ENCODE measurements around the gene DHX8. TPM values are rescaled to one million over a fixed set of nuclear protein-coding genes. Genes with fewer than 3 reads are reported as not detected.

DHX8 gene
- total RNA-seq, 1 experiment from 2014 or later: 53.5 TPM

DNA sequence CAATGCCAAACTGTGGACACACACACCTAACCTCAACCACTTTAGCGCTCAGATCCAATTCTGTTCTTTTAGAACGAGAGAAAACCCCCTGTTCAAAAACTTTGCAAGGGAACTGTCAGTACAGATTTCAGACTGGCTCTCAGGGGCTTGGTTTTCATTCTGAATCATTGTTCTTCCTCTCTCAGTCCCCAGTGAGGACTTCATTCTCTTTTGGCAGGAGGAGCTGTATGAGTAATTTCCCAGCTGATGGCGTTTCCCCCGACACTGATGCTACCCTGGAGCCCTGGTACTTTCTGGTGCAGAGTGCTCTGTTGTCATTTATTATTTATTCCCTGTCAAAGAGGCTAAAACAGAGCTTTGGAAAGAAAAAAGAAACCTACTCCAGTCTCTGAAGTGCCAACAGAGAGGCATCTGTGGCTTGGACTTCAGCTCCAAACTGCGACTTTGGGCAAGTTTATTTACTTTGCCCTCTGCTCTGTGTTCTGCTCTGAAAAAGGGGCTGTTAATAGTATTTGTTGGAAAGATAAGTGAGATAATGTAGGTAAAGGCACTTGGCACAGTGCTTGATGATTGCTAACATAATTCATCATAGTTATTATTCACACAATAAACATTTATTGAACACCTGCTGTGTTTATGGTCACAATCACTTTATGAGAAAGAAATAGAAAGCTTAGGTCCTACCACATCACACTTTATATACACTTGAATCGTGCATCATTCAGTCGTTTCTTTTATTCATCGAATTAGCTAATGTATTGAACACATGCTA is 34.0 kb downstream of the DHX8 start (continued):
- TF ChIP-seq, protein P1, sequence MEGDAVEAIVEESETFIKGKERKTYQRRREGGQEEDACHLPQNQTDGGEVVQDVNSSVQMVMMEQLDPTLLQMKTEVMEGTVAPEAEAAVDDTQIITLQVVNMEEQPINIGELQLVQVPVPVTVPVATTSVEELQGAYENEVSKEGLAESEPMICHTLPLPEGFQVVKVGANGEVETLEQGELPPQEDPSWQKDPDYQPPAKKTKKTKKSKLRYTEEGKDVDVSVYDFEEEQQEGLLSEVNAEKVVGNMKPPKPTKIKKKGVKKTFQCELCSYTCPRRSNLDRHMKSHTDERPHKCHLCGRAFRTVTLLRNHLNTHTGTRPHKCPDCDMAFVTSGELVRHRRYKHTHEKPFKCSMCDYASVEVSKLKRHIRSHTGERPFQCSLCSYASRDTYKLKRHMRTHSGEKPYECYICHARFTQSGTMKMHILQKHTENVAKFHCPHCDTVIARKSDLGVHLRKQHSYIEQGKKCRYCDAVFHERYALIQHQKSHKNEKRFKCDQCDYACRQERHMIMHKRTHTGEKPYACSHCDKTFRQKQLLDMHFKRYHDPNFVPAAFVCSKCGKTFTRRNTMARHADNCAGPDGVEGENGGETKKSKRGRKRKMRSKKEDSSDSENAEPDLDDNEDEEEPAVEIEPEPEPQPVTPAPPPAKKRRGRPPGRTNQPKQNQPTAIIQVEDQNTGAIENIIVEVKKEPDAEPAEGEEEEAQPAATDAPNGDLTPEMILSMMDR (IDR thresholded peaks at IDR 0.05 in 2 of 3, conservative IDR thresholded peaks at IDR 0.05 in 1 of 3; ENCODE audit: borderline replicate concordance in 1 of 3, insufficient read depth in 1 of 3, low read depth in 2 of 3, low read length in 2 of 3): no peak
- no peak for TF ChIP-seq ZFX (IDR thresholded peaks at IDR 0.05)
- no peak for TF ChIP-seq EGR1 (IDR thresholded peaks at IDR 0.05; ENCODE audit: low read depth)
- no peak for TF ChIP-seq TCF7L2 (IDR thresholded peaks at IDR 0.05; ENCODE audit: borderline replicate concordance, extremely low read depth, insufficient read depth, insufficient read length)

DNA sequence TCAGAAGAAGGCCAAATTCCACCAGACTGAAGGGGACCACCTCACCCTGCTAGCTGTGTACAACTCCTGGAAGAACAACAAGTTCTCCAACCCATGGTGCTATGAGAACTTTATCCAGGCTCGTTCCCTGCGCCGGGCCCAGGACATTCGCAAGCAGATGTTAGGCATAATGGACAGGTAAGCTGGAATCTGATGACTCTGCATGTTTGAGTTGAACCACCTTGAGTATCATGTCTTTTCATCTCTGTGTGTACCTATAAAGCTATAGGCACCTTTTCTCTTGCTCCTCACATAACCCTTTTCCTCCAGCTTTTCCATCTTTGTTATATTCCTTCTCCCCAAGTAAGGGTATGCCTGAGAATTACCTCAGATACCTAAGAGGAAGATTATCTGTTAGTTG is 37.6 kb downstream of the DHX8 start:
- RAD21 ChIA-PET (ENCODE audit: low non-redundant PET in 1 of 2, low total read pairs in 2 of 2, uncharacterized antibody in 2 of 2, unreplicated experiment in 2 of 2): no interaction called here
- CTCF ChIA-PET: interaction anchor here (1.3 kb wide), 1 partner anchor 9 kb away, joined by 3 read pairs; no protein-coding TSS in a partner anchor

More for the DNA sequence above, 37.6 kb downstream of the DHX8 start:
- Histone ChIP-seq H3K9me2 (ENCODE audit: insufficient read depth) (no peaks in the 10 kb centered on the region), H2AFZ (ENCODE audit: low read depth, low read length, poor library complexity, severe bottlenecking) (no peak overlapping the region), H3K9me3 (ENCODE audit: control insufficient read depth in 1 of 2, insufficient read depth in 1 of 2, low read depth in 1 of 2, low read length in 2 of 2) (no peaks in the 10 kb centered on the region), H3K79me2 (ENCODE audit: insufficient read depth, low read length) (no peaks in the 10 kb centered on the region), H3K27me3 (ENCODE audit: insufficient read depth, low read length) (no peaks in the 10 kb centered on the region), H3K27ac (ENCODE audit: low read depth, low read length) (no peak overlapping the region), H3K36me3 (ENCODE audit: control insufficient read depth in 1 of 2, insufficient read depth in 2 of 2, low read length in 2 of 2) (peaks cover 43 to 49% of the 10 kb centered on the region in 2 experiments; a peak in 3 of 4 replicates), H3K4me1 (ENCODE audit: control insufficient read depth in 1 of 2, insufficient read depth in 2 of 2, low read length in 2 of 2) (no peaks in the 10 kb centered on the region), H4K20me1 (ENCODE audit: insufficient read depth) (no peaks in the 10 kb centered on the region), H3K4me2 (ENCODE audit: low read length) (no peak overlapping the region), H3K9ac (ENCODE audit: low read length) (no peak overlapping the region), H3K4me3 (replicated peaks in 1 of 2; ENCODE audit: low read depth in 1 of 2, low read length in 2 of 2) (no peak overlapping the region)
- no TSS peak for BruUV-seq (replicated peaks)
- DNase-seq (ENCODE audit: low read depth, low spot score): no peak
- TF ChIP-seq EZH2phosphoT487 (IDR thresholded peaks at IDR 0.05; ENCODE audit: borderline replicate concordance): no peak
- TF ChIP-seq, protein P2, sequence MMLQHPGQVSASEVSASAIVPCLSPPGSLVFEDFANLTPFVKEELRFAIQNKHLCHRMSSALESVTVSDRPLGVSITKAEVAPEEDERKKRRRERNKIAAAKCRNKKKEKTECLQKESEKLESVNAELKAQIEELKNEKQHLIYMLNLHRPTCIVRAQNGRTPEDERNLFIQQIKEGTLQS (IDR thresholded peaks at IDR 0.05): no peak
- TF ChIP-seq, protein P3, sequence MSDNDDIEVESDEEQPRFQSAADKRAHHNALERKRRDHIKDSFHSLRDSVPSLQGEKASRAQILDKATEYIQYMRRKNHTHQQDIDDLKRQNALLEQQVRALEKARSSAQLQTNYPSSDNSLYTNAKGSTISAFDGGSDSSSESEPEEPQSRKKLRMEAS (IDR thresholded peaks at IDR 0.05): no peak
- TF ChIP-seq JUND (IDR thresholded peaks at IDR 0.05): no peak
- no peak for TF ChIP-seq SP1 (IDR thresholded peaks at IDR 0.05; ENCODE audit: low read depth)
- TF ChIP-seq POLR2AphosphoS5 (IDR thresholded peaks at IDR 0.05; ENCODE audit: low read depth, low read length): no peak
- no peak for TF ChIP-seq FOSL1 (IDR thresholded peaks at IDR 0.05; ENCODE audit: low read depth)
- TF ChIP-seq, protein P1 (IDR thresholded peaks at IDR 0.05 in 2 of 3, conservative IDR thresholded peaks at IDR 0.05 in 1 of 3; ENCODE audit: borderline replicate concordance in 1 of 3, insufficient read depth in 1 of 3, low read depth in 2 of 3, low read length in 2 of 3): no peak
- no peak for TF ChIP-seq CBX3 (IDR thresholded peaks at IDR 0.05; ENCODE audit: low read depth)
- no peak for TF ChIP-seq EGR1 (IDR thresholded peaks at IDR 0.05; ENCODE audit: low read depth)
- TF ChIP-seq, protein P4, sequence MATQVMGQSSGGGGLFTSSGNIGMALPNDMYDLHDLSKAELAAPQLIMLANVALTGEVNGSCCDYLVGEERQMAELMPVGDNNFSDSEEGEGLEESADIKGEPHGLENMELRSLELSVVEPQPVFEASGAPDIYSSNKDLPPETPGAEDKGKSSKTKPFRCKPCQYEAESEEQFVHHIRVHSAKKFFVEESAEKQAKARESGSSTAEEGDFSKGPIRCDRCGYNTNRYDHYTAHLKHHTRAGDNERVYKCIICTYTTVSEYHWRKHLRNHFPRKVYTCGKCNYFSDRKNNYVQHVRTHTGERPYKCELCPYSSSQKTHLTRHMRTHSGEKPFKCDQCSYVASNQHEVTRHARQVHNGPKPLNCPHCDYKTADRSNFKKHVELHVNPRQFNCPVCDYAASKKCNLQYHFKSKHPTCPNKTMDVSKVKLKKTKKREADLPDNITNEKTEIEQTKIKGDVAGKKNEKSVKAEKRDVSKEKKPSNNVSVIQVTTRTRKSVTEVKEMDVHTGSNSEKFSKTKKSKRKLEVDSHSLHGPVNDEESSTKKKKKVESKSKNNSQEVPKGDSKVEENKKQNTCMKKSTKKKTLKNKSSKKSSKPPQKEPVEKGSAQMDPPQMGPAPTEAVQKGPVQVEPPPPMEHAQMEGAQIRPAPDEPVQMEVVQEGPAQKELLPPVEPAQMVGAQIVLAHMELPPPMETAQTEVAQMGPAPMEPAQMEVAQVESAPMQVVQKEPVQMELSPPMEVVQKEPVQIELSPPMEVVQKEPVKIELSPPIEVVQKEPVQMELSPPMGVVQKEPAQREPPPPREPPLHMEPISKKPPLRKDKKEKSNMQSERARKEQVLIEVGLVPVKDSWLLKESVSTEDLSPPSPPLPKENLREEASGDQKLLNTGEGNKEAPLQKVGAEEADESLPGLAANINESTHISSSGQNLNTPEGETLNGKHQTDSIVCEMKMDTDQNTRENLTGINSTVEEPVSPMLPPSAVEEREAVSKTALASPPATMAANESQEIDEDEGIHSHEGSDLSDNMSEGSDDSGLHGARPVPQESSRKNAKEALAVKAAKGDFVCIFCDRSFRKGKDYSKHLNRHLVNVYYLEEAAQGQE (IDR thresholded peaks at IDR 0.05; ENCODE audit: low read depth): no peak
- TF ChIP-seq ELF1 (IDR thresholded peaks at IDR 0.05; ENCODE audit: borderline replicate concordance, low read depth): no peak
- no peak for TF ChIP-seq TCF7L2 (IDR thresholded peaks at IDR 0.05; ENCODE audit: borderline replicate concordance, extremely low read depth, insufficient read depth, insufficient read length)
- TF ChIP-seq ZFX (IDR thresholded peaks at IDR 0.05): no peak
- no peak for TF ChIP-seq SRF (IDR thresholded peaks at IDR 0.05; ENCODE audit: low read depth)
- intact Hi-C loops (cut with micrococcal nuclease): no loop called here
- POLR2A ChIA-PET: no interaction called here
- ATAC-seq: no peak

All from HCT116 (cell line).